ENCODE data around the gene MAPK8.

Gene MAPK8

DNA sequence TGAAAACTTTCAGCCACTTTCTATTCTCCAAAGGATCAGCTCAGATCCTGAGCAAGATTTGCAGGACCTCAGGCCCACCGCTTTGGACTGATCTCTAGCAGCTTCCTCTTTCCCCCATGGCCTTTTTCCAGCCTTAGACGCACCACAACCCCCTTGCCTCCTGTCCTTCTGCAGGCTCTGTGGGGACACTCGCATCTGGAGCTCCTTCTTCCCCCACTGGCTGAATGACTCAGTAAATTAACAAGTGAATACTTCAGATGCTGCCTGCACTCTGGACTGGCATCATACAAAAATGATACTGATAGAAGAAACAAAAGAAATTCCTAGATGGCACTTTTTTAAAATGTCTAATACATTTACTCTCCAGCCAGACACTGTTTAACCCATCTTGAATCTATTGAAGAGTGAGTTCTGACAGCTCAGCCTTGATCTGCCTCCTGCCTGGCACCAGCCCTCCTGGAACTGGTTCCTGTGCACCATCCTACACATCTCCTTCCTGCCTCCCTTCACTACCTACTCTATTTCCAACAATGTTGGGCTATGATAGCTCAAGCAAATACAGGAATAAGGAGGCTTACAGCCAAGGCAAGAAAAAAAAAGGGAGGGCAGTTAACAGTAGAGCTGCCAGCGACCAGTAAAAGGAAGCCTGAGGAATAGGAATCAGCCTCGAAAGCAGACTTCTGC, 35.3 kb upstream of the MAPK8 start:
- no peaks in the 10 kb centered on the region for H3K36me3 ChIP-seq (ENCODE audit: insufficient read depth)
- H3K4me3 ChIP-seq (IDR thresholded peaks at IDR 0.05; ENCODE audit: insufficient read depth, low read depth, low read length): no peak overlapping the region
- TF ChIP-seq, protein P1, sequence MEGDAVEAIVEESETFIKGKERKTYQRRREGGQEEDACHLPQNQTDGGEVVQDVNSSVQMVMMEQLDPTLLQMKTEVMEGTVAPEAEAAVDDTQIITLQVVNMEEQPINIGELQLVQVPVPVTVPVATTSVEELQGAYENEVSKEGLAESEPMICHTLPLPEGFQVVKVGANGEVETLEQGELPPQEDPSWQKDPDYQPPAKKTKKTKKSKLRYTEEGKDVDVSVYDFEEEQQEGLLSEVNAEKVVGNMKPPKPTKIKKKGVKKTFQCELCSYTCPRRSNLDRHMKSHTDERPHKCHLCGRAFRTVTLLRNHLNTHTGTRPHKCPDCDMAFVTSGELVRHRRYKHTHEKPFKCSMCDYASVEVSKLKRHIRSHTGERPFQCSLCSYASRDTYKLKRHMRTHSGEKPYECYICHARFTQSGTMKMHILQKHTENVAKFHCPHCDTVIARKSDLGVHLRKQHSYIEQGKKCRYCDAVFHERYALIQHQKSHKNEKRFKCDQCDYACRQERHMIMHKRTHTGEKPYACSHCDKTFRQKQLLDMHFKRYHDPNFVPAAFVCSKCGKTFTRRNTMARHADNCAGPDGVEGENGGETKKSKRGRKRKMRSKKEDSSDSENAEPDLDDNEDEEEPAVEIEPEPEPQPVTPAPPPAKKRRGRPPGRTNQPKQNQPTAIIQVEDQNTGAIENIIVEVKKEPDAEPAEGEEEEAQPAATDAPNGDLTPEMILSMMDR (conservative IDR thresholded peaks at IDR 0.05; ENCODE audit: low read depth, low read length): no peak
- H2AFZ ChIP-seq (ENCODE audit: low read depth): no peak overlapping the region
- H3K4me2 ChIP-seq: no peak overlapping the region
- no peaks in the 10 kb centered on the region for H3K27me3 ChIP-seq (ENCODE audit: insufficient read depth, low read depth)
- H3K27ac ChIP-seq: no peak overlapping the region
- H3K79me2 ChIP-seq (ENCODE audit: insufficient read depth, low read depth): no peaks in the 10 kb centered on the region
- no peaks in the 10 kb centered on the region for H3K4me1 ChIP-seq (ENCODE audit: low read depth, poor library complexity, severe bottlenecking)
- H3K9ac ChIP-seq: no peak overlapping the region
- no peaks in the 10 kb centered on the region for H4K20me1 ChIP-seq (ENCODE audit: insufficient read depth)

DNA sequence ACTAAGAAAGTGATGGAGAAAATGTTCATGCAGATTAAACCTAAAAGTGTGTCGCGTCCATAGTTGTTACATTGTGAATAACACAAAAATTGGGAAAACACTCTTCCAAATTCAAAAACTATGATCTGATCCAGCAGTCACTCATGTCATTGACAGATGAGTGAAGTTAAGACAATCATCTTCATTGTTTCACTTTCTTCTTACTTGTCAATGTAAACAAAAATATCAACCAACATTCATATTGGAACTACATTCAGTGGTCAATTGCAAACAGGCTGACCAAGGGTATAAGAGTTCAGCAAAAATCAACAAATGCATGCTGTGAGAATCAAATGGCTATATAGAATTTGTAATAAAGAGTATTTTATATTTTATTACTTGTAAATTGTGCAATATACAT, 33.8 kb upstream of the MAPK8 start:
- H3K79me2 ChIP-seq (ENCODE audit: insufficient read depth, low read depth): no peaks in the 10 kb centered on the region
- no peaks in the 10 kb centered on the region for H3K4me1 ChIP-seq (ENCODE audit: low read depth, poor library complexity, severe bottlenecking)
- H3K9ac ChIP-seq: no peak overlapping the region
- H3K4me2 ChIP-seq: no peak overlapping the region
- no peaks in the 10 kb centered on the region for H3K36me3 ChIP-seq (ENCODE audit: insufficient read depth)
- TF ChIP-seq, protein P1 (conservative IDR thresholded peaks at IDR 0.05; ENCODE audit: low read depth, low read length): no peak
- no peaks in the 10 kb centered on the region for H4K20me1 ChIP-seq (ENCODE audit: insufficient read depth)
- H3K27me3 ChIP-seq (ENCODE audit: insufficient read depth, low read depth): no peaks in the 10 kb centered on the region
- no peak overlapping the region for H2AFZ ChIP-seq (ENCODE audit: low read depth)
- no peak overlapping the region for H3K4me3 ChIP-seq (IDR thresholded peaks at IDR 0.05; ENCODE audit: insufficient read depth, low read depth, low read length)
- no peak overlapping the region for H3K27ac ChIP-seq

DNA sequence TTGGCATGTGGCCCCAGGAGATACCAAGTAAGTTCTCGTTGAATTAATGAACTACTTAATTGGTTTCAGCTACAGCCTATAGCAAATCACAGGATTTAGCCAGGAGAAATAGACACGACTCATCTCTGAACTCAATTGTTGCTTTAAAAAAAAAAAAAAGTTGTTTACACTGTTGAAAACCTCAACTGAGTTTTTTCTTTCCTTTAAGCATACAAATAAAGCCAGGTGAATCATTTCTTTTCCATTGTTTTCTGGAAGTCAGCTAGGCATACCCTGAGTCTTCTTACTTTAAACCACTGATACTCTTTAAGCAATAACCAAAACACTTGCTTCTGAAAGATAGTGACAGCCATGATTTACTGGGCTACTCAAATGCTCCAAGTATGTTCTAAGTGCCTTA, 32.7 kb upstream of the MAPK8 start:
- Histone ChIP-seq H3K4me3 (IDR thresholded peaks at IDR 0.05; ENCODE audit: insufficient read depth, low read depth, low read length) (no peak overlapping the region), H3K4me1 (ENCODE audit: low read depth, poor library complexity, severe bottlenecking) (no peaks in the 10 kb centered on the region), H3K4me2 (no peak overlapping the region), H3K9ac (no peak overlapping the region), H3K27ac (no peak overlapping the region), H2AFZ (ENCODE audit: low read depth) (no peak overlapping the region), H3K27me3 (ENCODE audit: insufficient read depth, low read depth) (no peaks in the 10 kb centered on the region), H3K36me3 (ENCODE audit: insufficient read depth) (no peaks in the 10 kb centered on the region), H4K20me1 (ENCODE audit: insufficient read depth) (no peaks in the 10 kb centered on the region), H3K79me2 (ENCODE audit: insufficient read depth, low read depth) (no peaks in the 10 kb centered on the region)
- TF ChIP-seq, protein P1 (conservative IDR thresholded peaks at IDR 0.05; ENCODE audit: low read depth, low read length): no peak

DNA sequence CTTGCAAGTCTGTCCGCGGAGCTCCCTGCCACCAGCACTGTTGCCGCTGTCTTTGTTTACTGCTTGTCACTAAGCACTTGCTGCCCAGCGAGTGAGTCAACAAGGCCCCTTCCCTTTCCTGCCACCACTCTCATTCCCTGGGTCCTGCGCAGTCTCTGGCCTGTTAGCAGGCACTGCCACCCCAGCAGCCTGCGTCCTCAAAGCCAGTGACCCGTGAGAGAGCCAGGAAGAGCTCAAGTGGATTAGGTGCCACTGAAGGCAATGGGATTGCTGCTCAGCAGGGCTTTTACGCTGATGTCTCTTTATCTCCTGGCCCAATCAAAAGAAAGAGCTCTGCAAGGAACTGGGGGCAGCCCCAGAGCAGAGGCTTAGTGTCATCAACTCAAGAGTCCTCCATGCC, 31.8 kb upstream of the MAPK8 start, which contains the start of gene FRMPD2:
TSS of gene FRMPD2 (minus strand) at position 61 of the 400 bp plus-strand sequence. CDS start 129 bp downstream, outside the sequence.
- Histone ChIP-seq H3K27ac (no peak within 1 kb of the TSS), H3K27me3 (ENCODE audit: insufficient read depth, low read depth) (no peaks in the 10 kb centered on the region), H3K4me1 (ENCODE audit: low read depth, poor library complexity, severe bottlenecking) (no peaks in the 10 kb centered on the region), H3K4me3 (IDR thresholded peaks at IDR 0.05; ENCODE audit: insufficient read depth, low read depth, low read length) (no peak within 1 kb of the TSS), H3K9ac (no peak within 1 kb of the TSS), H2AFZ (ENCODE audit: low read depth) (no peak within 1 kb of the TSS), H3K4me2 (no peak within 1 kb of the TSS), H3K36me3 (ENCODE audit: insufficient read depth) (no peaks in the 10 kb centered on the region), H3K79me2 (ENCODE audit: insufficient read depth, low read depth) (no peaks in the 10 kb centered on the region), H4K20me1 (ENCODE audit: insufficient read depth) (no peaks in the 10 kb centered on the region)
- TF ChIP-seq, protein P1 (conservative IDR thresholded peaks at IDR 0.05; ENCODE audit: low read depth, low read length): no peak

All from KMS-11 (cell line).